Neural cell (in vitro differentiated cells): Measurements from ENCODE around the gene SWI5. TPM values are rescaled to one million over a fixed set of nuclear protein-coding genes. Genes with fewer than 3 reads are reported as not detected.

Experiments used
- H2AFZ ChIP-seq: fragments of 200-600, 300-800 bp; sonication (generic), shearing (Covaris generic); 2 replicates; pipeline ENCODE4 v1.6.0; 2014; ENCODE audit warnings: low read depth, mild to moderate bottlenecking, antibody characterized with exemption, low read length, moderate library complexity
- H3F3A ChIP-seq: fragments of 200-600 bp; shearing (Covaris generic); 2 replicates; pipeline ENCODE4 v1.6.1; 2016; ENCODE audit warnings: mild to moderate bottlenecking, moderate library complexity, mixed read lengths, antibody characterized with exemption, low read length; ENCODE audit not compliant: insufficient read depth, poor library complexity, severe bottlenecking
- H3K27ac ChIP-seq: fragments of 200-600, 300-800 bp; sonication (generic), shearing (Covaris generic); 2 replicates; pipeline ENCODE4 v1.5.1; 2014; ENCODE audit warnings: mild to moderate bottlenecking, low read length, moderate library complexity
- H3K27me3 ChIP-seq: fragments of 300-800, 200-600 bp; sonication (generic), shearing (Covaris generic); 2 replicates; pipeline ENCODE4 v1.6.0; 2014; ENCODE audit warnings: mild to moderate bottlenecking, low read depth, low read length, moderate library complexity; ENCODE audit not compliant: insufficient read depth
- H3K36me3 ChIP-seq: fragments of 300-800, 200-600 bp; sonication (generic), shearing (Covaris generic); 2 replicates; pipeline ENCODE4 v1.5.1; 2014; ENCODE audit warnings: mild to moderate bottlenecking, antibody characterized with exemption, low read length, moderate library complexity; ENCODE audit not compliant: insufficient read depth
- H3K4me2 ChIP-seq: fragments of 300-800, 200-600 bp; sonication (generic), shearing (Covaris generic); 2 replicates; pipeline ENCODE4 v1.6.0; 2014; ENCODE audit warnings: mild to moderate bottlenecking, low read length
- H3K4me3 ChIP-seq: fragments of 300-800, 200-600 bp; sonication (generic), shearing (Covaris generic); 2 replicates; pipeline ENCODE4 v1.5.1; 2014; ENCODE audit warnings: mild to moderate bottlenecking, low read length, moderate library complexity
- H3K79me2 ChIP-seq: fragments of 200-600 bp; shearing (Covaris generic); replicated peaks from 2 replicates; pipeline ENCODE4 v1.6.0; 2014; ENCODE audit warnings: mild to moderate bottlenecking, low read length, moderate library complexity; ENCODE audit not compliant: insufficient read depth
- H3K9ac ChIP-seq: fragments of 300-800, 200-600 bp; sonication (generic), shearing (Covaris generic); 2 replicates; pipeline ENCODE4 v1.6.1; 2016; ENCODE audit warnings: mild to moderate bottlenecking, low read length, mixed read lengths
- H3K9me2 ChIP-seq: fragments of 200-600 bp; shearing (Covaris generic); 2 replicates; pipeline ENCODE4 v1.6.1; 2016; ENCODE audit warnings: mild to moderate bottlenecking, low read length, mixed read lengths; ENCODE audit not compliant: insufficient read depth
- H3K9me3 ChIP-seq: fragments of 200-600, 300-800 bp; sonication (generic), shearing (Covaris generic); 2 replicates; pipeline ENCODE4 v1.6.1; 2016; ENCODE audit warnings: mild to moderate bottlenecking, mixed run types, low read length, moderate library complexity, mixed read lengths
- H4K20me1 ChIP-seq: fragments of 200-600 bp; shearing (Covaris generic); 2 replicates; pipeline ENCODE4 v1.6.1; 2016; ENCODE audit warnings: mild to moderate bottlenecking, mixed run types; ENCODE audit not compliant: insufficient read depth
- EP300 ChIP-seq: fragments of 450-650 bp; conservative IDR thresholded peaks from 2 replicates; pipeline ENCODE4 v1.6.1; 2014; ENCODE audit warnings: antibody characterized with exemption, mild to moderate bottlenecking, moderate library complexity; ENCODE audit not compliant: poor library complexity, severe bottlenecking
- EZH2 ChIP-seq: fragments of 200-600, 300-800 bp; shearing (Covaris generic), sonication (generic); IDR thresholded peaks from 2 replicates; pipeline ENCODE4 v1.6.1; 2014; ENCODE audit warnings: antibody characterized with exemption, low read length, borderline replicate concordance, mild to moderate bottlenecking; ENCODE audit not compliant: insufficient read depth, poor library complexity, severe bottlenecking
- MXI1 ChIP-seq: fragments of 450-650 bp; conservative IDR thresholded peaks from 2 replicates; pipeline ENCODE4 v1.6.1; 2014; ENCODE audit warnings: antibody characterized with exemption, mild to moderate bottlenecking; ENCODE audit not compliant: poor library complexity, severe bottlenecking
- POLR2AphosphoS5 ChIP-seq: IDR thresholded peaks from 2 replicates; pipeline ENCODE4 v1.6.1; 2012
- RAD21 ChIP-seq: fragments of 450-650 bp; conservative IDR thresholded peaks from 2 replicates; pipeline ENCODE4 v1.6.1; 2014; ENCODE audit warnings: antibody characterized with exemption, mild to moderate bottlenecking, moderate library complexity
- REST ChIP-seq: IDR thresholded peaks from 2 replicates; pipeline ENCODE4 v1.6.1; 2012; ENCODE audit warnings: borderline replicate concordance
- SMC3 ChIP-seq: fragments of 450-650 bp; conservative IDR thresholded peaks from 2 replicates; pipeline ENCODE4 v1.6.1; 2014; ENCODE audit warnings: antibody characterized with exemption, mild to moderate bottlenecking, moderate library complexity; ENCODE audit not compliant: poor library complexity
- TAF1 ChIP-seq: IDR thresholded peaks from 2 replicates; pipeline ENCODE4 v1.6.1; 2012; ENCODE audit warnings: low read depth
- polyA plus RNA-seq: library from polyadenylated mRNA; depleted of rRNA; stranded (reverse); fragments of >200 nt; gene quantifications from 2 replicates; pipeline ENCODE4 v1.2.3, GENCODE V29; 2014
- TF ChIP-seq, protein P1 (sequence below): fragments of 450-650 bp; IDR thresholded peaks from 2 replicates; pipeline ENCODE4 v1.5.1; 2014; ENCODE audit warnings: antibody characterized with exemption, mild to moderate bottlenecking, moderate library complexity; ENCODE audit not compliant: poor library complexity, severe bottlenecking

SWI5 gene
- polyA plus RNA-seq, 1 donor from 2014 or later = 67.1 TPM

DNA sequence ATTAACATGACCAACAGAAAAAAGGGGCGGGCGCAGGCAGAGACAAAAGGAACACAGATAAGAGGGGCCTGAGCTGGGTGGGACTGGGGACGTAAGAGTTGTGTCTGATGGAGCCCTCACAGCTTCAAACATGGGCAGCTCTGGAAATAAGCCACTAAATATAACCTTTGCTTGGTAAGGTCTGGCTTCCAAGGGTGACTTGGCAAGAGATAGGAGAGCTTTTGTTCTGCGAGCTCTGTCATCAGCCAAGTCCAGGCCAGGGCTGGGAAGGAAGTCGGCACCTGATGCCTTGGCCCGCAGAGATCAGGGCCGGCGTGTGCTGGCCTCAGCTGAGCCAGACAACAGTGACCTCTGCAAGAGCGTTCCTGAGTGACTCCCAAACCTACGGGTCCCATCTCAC lies 34.4 kb downstream of the SWI5 start:
- Histone ChIP-seq H3K4me2 (no peak overlapping the region), H4K20me1 (no peaks in the 10 kb centered on the region), H3K9ac (no peak overlapping the region), H3K4me3 (no peak overlapping the region), H3F3A (no peaks in the 10 kb centered on the region), H3K9me3 (no peaks in the 10 kb centered on the region), H2AFZ (no peak overlapping the region), H3K36me3 (no peaks in the 10 kb centered on the region), H3K79me2 (no peaks in the 10 kb centered on the region), H3K27ac (no peak overlapping the region), H3K9me2 (no peaks in the 10 kb centered on the region), H3K27me3 (no peaks in the 10 kb centered on the region)
- TF ChIP-seq POLR2AphosphoS5 (no peak), EZH2 (no peak), RAD21 (no peak), MXI1 (no peak), TAF1 (no peak), SMC3 (no peak), EP300 (no peak), REST (no peak)
- TF ChIP-seq, protein P1, sequence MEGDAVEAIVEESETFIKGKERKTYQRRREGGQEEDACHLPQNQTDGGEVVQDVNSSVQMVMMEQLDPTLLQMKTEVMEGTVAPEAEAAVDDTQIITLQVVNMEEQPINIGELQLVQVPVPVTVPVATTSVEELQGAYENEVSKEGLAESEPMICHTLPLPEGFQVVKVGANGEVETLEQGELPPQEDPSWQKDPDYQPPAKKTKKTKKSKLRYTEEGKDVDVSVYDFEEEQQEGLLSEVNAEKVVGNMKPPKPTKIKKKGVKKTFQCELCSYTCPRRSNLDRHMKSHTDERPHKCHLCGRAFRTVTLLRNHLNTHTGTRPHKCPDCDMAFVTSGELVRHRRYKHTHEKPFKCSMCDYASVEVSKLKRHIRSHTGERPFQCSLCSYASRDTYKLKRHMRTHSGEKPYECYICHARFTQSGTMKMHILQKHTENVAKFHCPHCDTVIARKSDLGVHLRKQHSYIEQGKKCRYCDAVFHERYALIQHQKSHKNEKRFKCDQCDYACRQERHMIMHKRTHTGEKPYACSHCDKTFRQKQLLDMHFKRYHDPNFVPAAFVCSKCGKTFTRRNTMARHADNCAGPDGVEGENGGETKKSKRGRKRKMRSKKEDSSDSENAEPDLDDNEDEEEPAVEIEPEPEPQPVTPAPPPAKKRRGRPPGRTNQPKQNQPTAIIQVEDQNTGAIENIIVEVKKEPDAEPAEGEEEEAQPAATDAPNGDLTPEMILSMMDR = no peak

DNA sequence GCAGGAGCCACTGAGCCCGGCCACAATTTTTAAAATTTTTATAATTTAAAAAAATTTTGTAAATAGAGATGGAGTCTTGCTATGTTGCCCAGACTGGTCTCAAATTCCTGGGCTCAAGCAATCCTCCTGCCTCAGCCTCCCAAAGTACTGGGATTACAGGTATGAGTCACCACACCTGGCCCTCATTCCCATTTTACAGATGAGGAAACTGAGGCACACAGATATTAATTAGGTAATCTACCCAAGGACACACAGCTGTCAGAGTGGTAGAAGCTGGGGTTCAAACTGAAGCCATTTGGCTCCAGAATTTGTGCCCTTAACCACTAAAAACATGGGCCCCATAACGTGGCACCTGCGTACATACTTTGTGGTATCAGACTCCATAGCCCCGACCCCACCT lies 38.6 kb downstream of the SWI5 start:
- TF ChIP-seq SMC3 = no peak
- no peak for TF ChIP-seq EZH2
- no peak for TF ChIP-seq EP300
- no peak for TF ChIP-seq MXI1
- TF ChIP-seq REST = no peak
- TF ChIP-seq POLR2AphosphoS5 = no peak

More for the DNA sequence above, 38.6 kb downstream of the SWI5 start:
- no peaks in the 10 kb centered on the region for H3K27me3 ChIP-seq
- H3K36me3 ChIP-seq = no peaks in the 10 kb centered on the region
- no peaks in the 10 kb centered on the region for H4K20me1 ChIP-seq
- H3K27ac ChIP-seq = no peak overlapping the region
- H3K9me2 ChIP-seq = no peaks in the 10 kb centered on the region
- H3K4me2 ChIP-seq = no peak overlapping the region
- no peak overlapping the region for H3K4me3 ChIP-seq
- H3K79me2 ChIP-seq = no peaks in the 10 kb centered on the region
- H2AFZ ChIP-seq = no peak overlapping the region
- H3F3A ChIP-seq = no peaks in the 10 kb centered on the region
- H3K9ac ChIP-seq = no peak overlapping the region
- H3K9me3 ChIP-seq = no peaks in the 10 kb centered on the region
